ENCODE measurements around the gene FAM110D. TPM values are rescaled to one million over a fixed set of nuclear protein-coding genes. Genes with fewer than 3 reads are reported as not detected.

The FAM110D gene
- total RNA-seq, 1 donor: 0.81 TPM

DNA sequence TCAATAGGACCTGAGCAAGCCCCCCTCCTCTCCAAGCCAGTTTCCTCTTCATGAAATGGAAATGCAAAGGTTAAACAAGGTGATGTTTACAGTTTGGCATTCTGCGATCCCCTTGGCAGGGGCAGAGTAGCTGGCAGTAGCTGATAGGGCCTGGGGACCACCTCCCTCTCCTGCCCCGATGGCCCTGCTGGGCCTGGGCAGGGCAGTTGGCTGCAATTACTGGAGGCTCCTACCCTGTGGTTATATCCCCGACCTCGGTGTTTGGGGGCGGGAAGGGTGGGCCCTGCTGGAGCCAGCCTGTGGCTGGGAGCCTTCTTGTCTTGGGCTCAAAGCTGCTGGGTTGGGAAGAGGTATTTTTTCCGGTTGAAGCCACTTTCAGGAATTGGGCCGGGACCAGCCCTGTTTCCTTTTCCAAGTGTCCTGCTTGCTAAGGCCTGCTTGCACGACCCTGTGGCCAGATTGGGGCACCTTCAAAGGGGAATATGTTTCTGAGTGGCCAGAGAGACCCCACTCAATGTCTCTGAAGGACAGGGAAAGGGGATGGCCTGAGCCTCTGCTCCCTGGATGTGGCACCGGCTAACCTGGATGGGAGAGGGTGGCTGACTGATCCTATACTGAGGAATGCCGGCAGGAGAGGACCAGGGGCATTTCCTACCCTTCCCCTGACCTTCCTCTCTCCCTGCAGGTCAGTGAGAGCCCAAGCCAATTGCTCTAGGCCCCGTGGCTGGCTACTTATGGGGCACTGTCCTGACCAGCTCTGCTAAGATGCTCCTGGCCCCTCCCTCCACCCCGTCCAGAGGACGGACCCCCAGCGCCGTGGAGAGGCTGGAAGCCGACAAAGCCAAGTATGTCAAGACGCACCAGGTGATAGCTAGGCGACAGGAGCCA lies 1.9 kb downstream of the FAM110D start:
- DNase-seq (ENCODE audit: low read depth in 2 of 3, low spot score in 2 of 3): no peak

GRCh38 chr1:26161415-26162219 lies 2.7 kb downstream of the FAM110D start:
- DNase-seq (ENCODE audit: low read depth in 2 of 3, low spot score in 2 of 3): peak in 1 of 3 donors; percentile 57

- DNase-seq (ENCODE audit: low read depth in 2 of 3, low spot score in 2 of 3): no peak
Observed at GRCh38 chr1:26162220-26162709, 3.4 kb downstream of the FAM110D start.

DNA sequence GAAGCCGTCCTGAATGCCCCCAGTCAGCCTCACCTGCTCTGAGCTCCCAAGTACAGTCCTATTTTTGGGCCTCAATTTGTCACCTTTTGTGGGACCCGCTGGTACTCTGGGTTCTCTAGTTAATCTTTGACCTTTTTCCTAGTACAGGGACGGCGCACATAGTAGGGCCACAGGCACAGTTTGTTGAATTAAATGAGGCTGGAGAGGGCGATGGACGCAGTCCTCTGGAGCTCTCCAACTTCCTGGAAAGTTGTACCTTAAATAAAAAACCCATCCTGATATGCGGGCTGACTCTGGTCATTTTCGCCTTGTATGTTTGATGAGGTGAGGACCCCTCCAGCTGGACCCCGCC lies 4.8 kb downstream of the FAM110D start:
- DNase-seq (ENCODE audit: low read depth in 2 of 3, low spot score in 2 of 3): no peak

GRCh38 chr1:26164036-26164860 lies 5.4 kb downstream of the FAM110D start:
- DNase-seq (ENCODE audit: low read depth in 2 of 3, low spot score in 2 of 3): peak in 1 of 3 donors; percentile 54

GRCh38 chr1:26164861-26165842 lies 6.3 kb downstream of the FAM110D start:
- DNase-seq (ENCODE audit: low read depth in 2 of 3, low spot score in 2 of 3): no peak

- no peak for DNase-seq (ENCODE audit: low read depth in 2 of 3, low spot score in 2 of 3)
Observed at GRCh38 chr1:26166719-26167281, 7.9 kb downstream of the FAM110D start.

- DNase-seq (ENCODE audit: low read depth in 2 of 3, low spot score in 2 of 3): no peak
Observed at GRCh38 chr1:26168410-26169197, 9.7 kb downstream of the FAM110D start, which contains the start of gene C1orf232. TSS of gene C1orf232 (minus strand) at chr1:26168963. CDS start at chr1:26168499, 464 bp downstream.

DNA sequence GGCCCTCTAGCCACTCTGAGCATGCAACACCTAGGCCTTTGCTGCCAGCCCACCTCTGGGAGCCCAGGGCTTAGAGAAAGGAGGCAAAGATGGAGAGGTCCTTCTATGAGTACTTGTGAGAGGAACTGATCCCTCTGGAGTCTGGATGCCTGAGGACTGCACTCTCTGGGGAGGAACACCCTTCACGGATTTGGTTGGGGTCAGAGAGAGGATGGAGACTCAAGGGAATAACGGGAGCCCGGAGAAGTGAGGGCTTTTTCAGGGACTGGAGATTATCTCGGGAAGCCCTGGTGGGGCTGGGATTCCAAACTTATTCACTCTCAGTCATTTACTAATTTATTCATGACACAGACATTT lies 10.3 kb downstream of the FAM110D start:
- DNase-seq (ENCODE audit: low read depth in 2 of 3, low spot score in 2 of 3): no peak

DNA sequence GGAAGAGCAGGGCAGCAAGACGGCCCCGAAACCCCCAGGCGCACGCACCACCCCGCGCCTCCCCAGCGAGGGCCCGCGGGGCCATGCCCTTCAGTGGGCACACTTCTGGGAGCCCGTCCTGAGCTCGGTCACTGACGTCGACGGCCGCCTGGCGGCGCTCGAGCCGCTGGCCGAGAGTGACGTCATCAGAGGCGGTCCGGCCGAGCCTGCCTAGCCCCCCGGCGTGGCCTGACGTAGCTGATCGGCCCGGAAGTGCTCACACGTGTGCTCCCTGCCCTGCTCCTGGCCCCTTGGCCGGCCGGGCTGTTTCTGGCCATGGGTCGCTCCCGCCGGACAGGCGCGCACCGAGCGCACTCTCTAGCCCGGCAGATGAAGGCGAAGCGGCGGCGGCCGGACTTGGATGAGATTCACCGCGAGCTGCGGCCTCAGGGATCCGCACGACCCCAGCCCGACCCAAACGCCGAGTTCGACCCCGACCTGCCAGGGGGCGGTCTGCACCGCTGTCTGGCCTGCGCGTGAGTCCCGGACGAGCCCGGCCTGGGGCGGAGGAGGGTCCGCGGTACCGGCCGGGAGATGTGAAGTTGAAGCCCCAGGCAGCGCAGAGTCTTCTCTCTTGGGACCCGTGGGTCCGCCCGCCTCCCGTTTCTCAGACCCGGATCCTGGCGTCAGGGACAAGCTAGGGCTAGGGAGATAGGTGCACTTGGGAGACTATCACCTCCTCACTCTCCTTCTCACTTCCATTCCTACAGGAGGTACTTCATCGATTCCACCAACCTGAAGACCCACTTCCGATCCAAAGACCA lies 11.0 kb downstream of the FAM110D start, which contains the start of gene ZNF593:
Gene ZNF593, plus strand, starts transcription at position 240 of the 803 bp plus-strand sequence. Its CDS starts 76 bp downstream, at position 316.
- peak; percentile 57 to 91 (median 87) for DNase-seq (ENCODE audit: low read depth in 2 of 3, low spot score in 2 of 3)

DNA sequence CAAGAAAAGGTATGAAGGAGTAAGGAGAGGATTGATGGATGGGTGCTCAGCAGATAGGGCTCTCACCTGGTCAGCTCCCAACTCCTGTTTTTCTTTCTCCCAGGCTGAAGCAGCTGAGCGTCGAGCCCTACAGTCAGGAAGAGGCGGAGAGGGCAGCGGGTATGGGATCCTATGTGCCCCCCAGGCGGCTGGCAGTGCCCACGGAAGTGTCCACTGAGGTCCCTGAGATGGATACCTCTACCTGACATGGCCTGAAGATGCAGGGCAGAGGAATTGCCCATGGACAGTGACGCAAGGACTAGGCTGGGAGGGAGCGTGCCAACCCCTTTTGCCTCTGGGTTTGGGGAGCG lies 11.6 kb downstream of the FAM110D start:
- DNase-seq (ENCODE audit: low read depth in 2 of 3, low spot score in 2 of 3): no peak

GRCh38 chr1:26171084-26172072 lies 12.5 kb downstream of the FAM110D start, which contains the start of gene ZNF593OS:
TSS of gene ZNF593OS (minus strand) at chr1:26171832. CDS start at chr1:26171661, 171 bp downstream.
- DNase-seq (ENCODE audit: low read depth in 2 of 3, low spot score in 2 of 3): no peak

DNA sequence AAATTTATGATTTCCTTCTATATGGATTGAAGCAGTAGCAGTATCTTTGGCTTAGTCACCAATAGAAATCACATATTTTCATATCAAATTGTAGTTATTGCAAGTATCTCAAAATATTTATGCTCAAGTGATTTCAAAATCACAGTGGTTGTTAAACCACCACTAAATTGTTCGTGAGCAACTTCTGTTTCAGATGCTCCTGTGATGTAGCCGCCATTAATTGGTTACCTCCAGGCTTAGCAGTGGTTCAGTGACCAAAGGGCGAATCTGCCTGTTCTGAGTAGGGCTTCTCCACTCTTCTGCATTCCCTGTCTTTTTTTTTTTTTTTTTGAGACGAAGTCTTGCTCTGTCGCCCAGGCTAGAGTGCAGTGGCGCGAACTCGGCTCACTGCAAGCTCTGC lies 16.5 kb downstream of the FAM110D start:
- no peak for DNase-seq (ENCODE audit: low read depth in 2 of 3, low spot score in 2 of 3)

DNA sequence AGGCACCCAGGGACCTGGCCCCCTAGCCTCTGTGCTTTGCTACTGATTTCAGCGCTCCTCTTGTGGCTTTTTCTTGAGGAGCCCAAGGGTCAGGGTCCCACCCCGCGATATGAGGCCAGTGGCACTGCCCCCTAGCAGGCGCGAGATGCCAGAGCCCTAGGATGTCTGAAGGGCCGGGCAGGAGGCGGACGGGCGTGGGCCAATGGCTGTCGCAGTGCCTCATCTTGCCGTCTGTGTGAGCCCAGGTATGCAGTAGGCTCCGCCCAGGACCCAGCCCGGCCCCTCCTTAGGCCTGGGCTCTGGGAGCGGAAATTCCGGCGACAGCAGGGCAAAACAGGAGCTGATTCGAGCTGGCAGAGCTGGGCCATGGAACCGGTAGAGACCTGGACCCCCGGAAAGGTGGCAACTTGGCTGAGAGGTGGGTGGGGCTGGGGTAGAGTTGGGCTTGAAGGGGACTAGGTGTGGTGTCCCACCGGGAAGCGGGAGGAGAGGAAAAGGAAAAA lies 18.4 kb downstream of the FAM110D start, which contains the start of gene CNKSR1:
Gene CNKSR1, plus strand, starts transcription at position 310 of the 503 bp plus-strand sequence. Its CDS starts 57 bp downstream, at position 367.
- DNase-seq (ENCODE audit: low read depth in 2 of 3, low spot score in 2 of 3): no peak

GRCh38 chr1:26180010-26180506 lies 21.2 kb downstream of the FAM110D start:
- no peak for DNase-seq (ENCODE audit: low read depth in 2 of 3, low spot score in 2 of 3)

Measured in hematopoietic multipotent progenitor cell (in vitro differentiated cells).